ENCODE measurements around the gene JADE1. TPM values are rescaled to one million over a fixed set of nuclear protein-coding genes. Genes with fewer than 3 reads are reported as not detected.

The JADE1 gene
- total and polyA plus RNA-seq, 2 experiments from 2014 or later, result 7.1 to 12.3 TPM

GRCh38 chr4:128847082-128847724 is 37.7 kb downstream of the JADE1 start:
- H3K9me3 ChIP-seq (ENCODE audit: low read depth), result no peaks in the 10 kb centered on the region
- no peak for TF ChIP-seq CTCF (IDR thresholded peaks at IDR 0.05; ENCODE audit: low read depth, low read length)
- H3K27me3 ChIP-seq, result no peaks in the 10 kb centered on the region
- peak in 1 of 2 donors; percentile 27 for DNase-seq (ENCODE audit: low read depth in 1 of 2, low spot score in 1 of 2)
- no peak overlapping the region for H3K4me3 ChIP-seq
- no peaks in the 10 kb centered on the region for H3K4me1 ChIP-seq (ENCODE audit: low read depth)
- H3K36me3 ChIP-seq, result peaks cover 15% of the 10 kb centered on the region
- no peak overlapping the region for H3K27ac ChIP-seq

GRCh38 chr4:128848461-128848860 is 39.0 kb downstream of the JADE1 start:
- DNase-seq (ENCODE audit: low read depth in 1 of 2, low spot score in 1 of 2), result no peak
- no peaks in the 10 kb centered on the region for H3K27me3 ChIP-seq
- no peak overlapping the region for H3K4me3 ChIP-seq
- no peaks in the 10 kb centered on the region for H3K4me1 ChIP-seq (ENCODE audit: low read depth)
- no peak overlapping the region for H3K27ac ChIP-seq
- no peaks in the 10 kb centered on the region for H3K9me3 ChIP-seq (ENCODE audit: low read depth)
- peaks cover 22% of the 10 kb centered on the region for H3K36me3 ChIP-seq
- TF ChIP-seq CTCF (IDR thresholded peaks at IDR 0.05; ENCODE audit: low read depth, low read length), result no peak

- Histone ChIP-seq H3K4me1 (ENCODE audit: low read depth) (no peaks in the 10 kb centered on the region), H3K9me3 (ENCODE audit: low read depth) (no peaks in the 10 kb centered on the region), H3K27ac (no peak overlapping the region), H3K36me3 (peaks cover 20% of the 10 kb centered on the region), H3K27me3 (no peaks in the 10 kb centered on the region), H3K4me3 (no peak overlapping the region)
- no peak for DNase-seq (ENCODE audit: low read depth in 1 of 2, low spot score in 1 of 2)
- no peak for TF ChIP-seq CTCF (IDR thresholded peaks at IDR 0.05; ENCODE audit: low read depth, low read length)
Measured at GRCh38 chr4:128850252-128850651, 40.8 kb downstream of the JADE1 start.

- Histone ChIP-seq H3K27me3 (no peaks in the 10 kb centered on the region), H3K4me3 (no peak overlapping the region), H3K9me3 (ENCODE audit: low read depth) (no peaks in the 10 kb centered on the region), H3K27ac (no peak overlapping the region), H3K36me3 (peaks cover 31% of the 10 kb centered on the region), H3K4me1 (ENCODE audit: low read depth) (no peaks in the 10 kb centered on the region)
- peak in 1 of 2 donors; percentile 26 for DNase-seq (ENCODE audit: low read depth in 1 of 2, low spot score in 1 of 2)
- no peak for TF ChIP-seq CTCF (IDR thresholded peaks at IDR 0.05; ENCODE audit: low read depth, low read length)
Measured at GRCh38 chr4:128853741-128854140, 44.2 kb downstream of the JADE1 start.

- Histone ChIP-seq H3K27ac (no peak overlapping the region), H3K9me3 (ENCODE audit: low read depth) (no peaks in the 10 kb centered on the region), H3K4me3 (no peak overlapping the region), H3K27me3 (no peaks in the 10 kb centered on the region), H3K36me3 (peaks cover 29% of the 10 kb centered on the region), H3K4me1 (ENCODE audit: low read depth) (no peaks in the 10 kb centered on the region)
- peak in 1 of 2 donors; percentile 49 for DNase-seq (ENCODE audit: low read depth in 1 of 2, low spot score in 1 of 2)
- TF ChIP-seq CTCF (IDR thresholded peaks at IDR 0.05; ENCODE audit: low read depth, low read length), result no peak
Measured at GRCh38 chr4:128854433-128854832, 44.9 kb downstream of the JADE1 start.

Data from cardiac muscle cell (in vitro differentiated cells and primary cell).